ENCODE results near the gene CEP112. TPM values are rescaled to one million over a fixed set of nuclear protein-coding genes. Genes with fewer than 3 reads are reported as not detected.

Gene CEP112
- total and polyA plus RNA-seq, 9 of the 15 experiments (the other 6 are each of a cell fraction or from before 2014, with no cell fraction given): 0.84 TPM; not detected in 8

GRCh38 chr17:65711671-65712276 lies 480.2 kb downstream of the CEP112 start (continued):
- TF ChIP-seq, protein P1, sequence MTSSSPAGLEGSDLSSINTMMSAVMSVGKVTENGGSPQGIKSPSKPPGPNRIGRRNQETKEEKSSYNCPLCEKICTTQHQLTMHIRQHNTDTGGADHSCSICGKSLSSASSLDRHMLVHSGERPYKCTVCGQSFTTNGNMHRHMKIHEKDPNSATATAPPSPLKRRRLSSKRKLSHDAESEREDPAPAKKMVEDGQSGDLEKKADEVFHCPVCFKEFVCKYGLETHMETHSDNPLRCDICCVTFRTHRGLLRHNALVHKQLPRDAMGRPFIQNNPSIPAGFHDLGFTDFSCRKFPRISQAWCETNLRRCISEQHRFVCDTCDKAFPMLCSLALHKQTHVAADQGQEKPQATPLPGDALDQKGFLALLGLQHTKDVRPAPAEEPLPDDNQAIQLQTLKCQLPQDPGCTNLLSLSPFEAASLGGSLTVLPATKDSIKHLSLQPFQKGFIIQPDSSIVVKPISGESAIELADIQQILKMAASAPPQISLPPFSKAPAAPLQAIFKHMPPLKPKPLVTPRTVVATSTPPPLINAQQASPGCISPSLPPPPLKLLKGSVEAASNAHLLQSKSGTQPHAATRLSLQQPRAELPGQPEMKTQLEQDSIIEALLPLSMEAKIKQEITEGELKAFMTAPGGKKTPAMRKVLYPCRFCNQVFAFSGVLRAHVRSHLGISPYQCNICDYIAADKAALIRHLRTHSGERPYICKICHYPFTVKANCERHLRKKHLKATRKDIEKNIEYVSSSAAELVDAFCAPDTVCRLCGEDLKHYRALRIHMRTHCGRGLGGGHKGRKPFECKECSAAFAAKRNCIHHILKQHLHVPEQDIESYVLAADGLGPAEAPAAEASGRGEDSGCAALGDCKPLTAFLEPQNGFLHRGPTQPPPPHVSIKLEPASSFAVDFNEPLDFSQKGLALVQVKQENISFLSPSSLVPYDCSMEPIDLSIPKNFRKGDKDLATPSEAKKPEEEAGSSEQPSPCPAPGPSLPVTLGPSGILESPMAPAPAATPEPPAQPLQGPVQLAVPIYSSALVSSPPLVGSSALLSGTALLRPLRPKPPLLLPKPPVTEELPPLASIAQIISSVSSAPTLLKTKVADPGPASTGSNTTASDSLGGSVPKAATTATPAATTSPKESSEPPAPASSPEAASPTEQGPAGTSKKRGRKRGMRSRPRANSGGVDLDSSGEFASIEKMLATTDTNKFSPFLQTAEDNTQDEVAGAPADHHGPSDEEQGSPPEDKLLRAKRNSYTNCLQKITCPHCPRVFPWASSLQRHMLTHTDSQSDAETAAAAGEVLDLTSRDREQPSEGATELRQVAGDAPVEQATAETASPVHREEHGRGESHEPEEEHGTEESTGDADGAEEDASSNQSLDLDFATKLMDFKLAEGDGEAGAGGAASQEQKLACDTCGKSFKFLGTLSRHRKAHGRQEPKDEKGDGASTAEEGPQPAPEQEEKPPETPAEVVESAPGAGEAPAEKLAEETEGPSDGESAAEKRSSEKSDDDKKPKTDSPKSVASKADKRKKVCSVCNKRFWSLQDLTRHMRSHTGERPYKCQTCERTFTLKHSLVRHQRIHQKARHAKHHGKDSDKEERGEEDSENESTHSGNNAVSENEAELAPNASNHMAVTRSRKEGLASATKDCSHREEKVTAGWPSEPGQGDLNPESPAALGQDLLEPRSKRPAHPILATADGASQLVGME (CRISPR knock-in tag; IDR thresholded peaks at IDR 0.05): no peak
- TF ChIP-seq ETV1 (tag; conservative IDR thresholded peaks at IDR 0.05; ENCODE audit: low read depth) (no peak), ZKSCAN3 (CRISPR knock-in tag; IDR thresholded peaks at IDR 0.05) (no peak), NFE2 (IDR thresholded peaks at IDR 0.05; ENCODE audit: low read depth) (no peak)

DNA sequence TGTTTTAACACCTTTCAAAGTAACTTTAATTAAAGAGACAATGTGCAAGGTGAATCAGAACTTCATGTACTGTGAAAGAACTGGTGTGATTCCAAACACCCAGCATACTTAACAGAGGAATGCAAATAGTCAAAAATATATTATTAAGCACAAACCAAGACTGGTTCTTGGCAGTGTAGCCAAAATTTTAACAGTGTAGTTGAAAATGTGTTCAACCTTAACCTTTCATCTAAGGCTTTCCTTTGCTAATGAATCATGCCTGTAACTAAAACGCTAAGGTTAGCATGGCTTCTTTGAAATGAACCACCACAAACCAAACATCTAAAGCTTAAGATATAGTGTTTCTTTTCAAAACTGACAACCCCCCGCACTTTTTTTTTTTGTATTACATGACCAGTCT lies 484.2 kb downstream of the CEP112 start:
- Histone ChIP-seq H3K27me3 (ENCODE audit: control insufficient read depth in 2 of 2, insufficient read depth in 2 of 2, low read length in 2 of 2) (peaks cover 0 to 5% of the 10 kb centered on the region in 2 experiments; a peak in 2 of 5 replicates), H3K4me1 (replicated peaks in 1 of 2; ENCODE audit: control insufficient read depth in 2 of 2, insufficient read depth in 2 of 2, low read length in 2 of 2) (no peaks in the 10 kb centered on the region), H3K27ac (ENCODE audit: extremely low read depth, low read depth, low read length) (no peak overlapping the region), H3K9me1 (ENCODE audit: control insufficient read depth, insufficient read depth, low read length) (no peaks in the 10 kb centered on the region), H3K9ac (ENCODE audit: insufficient read depth in 1 of 2, low read depth in 2 of 2, low read length in 2 of 2) (no peak overlapping the region), H3K4me3 (no peak overlapping the region), H3K36me3 (ENCODE audit: control insufficient read depth, insufficient read depth, low read length) (no peaks in the 10 kb centered on the region), H3K79me2 (ENCODE audit: control insufficient read depth, insufficient read depth, low read length) (no peaks in the 10 kb centered on the region), H2AFZ (ENCODE audit: low read depth, low read length) (no peak overlapping the region), H3K4me2 (ENCODE audit: insufficient read depth, low read length) (no peak overlapping the region), H3K9me3 (replicated peaks; ENCODE audit: control insufficient read depth, insufficient read depth, low read depth, low read length) (no peaks in the 10 kb centered on the region), H4K20me1 (replicated peaks; ENCODE audit: control insufficient read depth, insufficient read depth, low read length) (no peaks in the 10 kb centered on the region)
- FAIRE-seq (no peak), DNase-seq (ENCODE audit: extremely low read depth in 1 of 4, low spot score in 3 of 4) (no peak), ATAC-seq (no peak)
- BruUV-seq (replicated peaks): no TSS peak
- in situ Hi-C loops (cut with MboI) (no loop called here), intact Hi-C loops (cut with micrococcal nuclease) (no loop called here)
- TF ChIP-seq ZNF586 (CRISPR knock-in tag; conservative IDR thresholded peaks at IDR 0.05) (no peak), DDX20 (tag; IDR thresholded peaks at IDR 0.05; ENCODE audit: low read depth) (no peak)
- ChIA-PET CTCF (ENCODE audit: low intra/inter-chr PET ratio) (no interaction called here), POLR2A (no interaction called here)
- WGBS (ENCODE audit: insufficient coverage, low coverage, missing lambda C conversion rate): 3% methylated on average over 2 of the region's 2 CpGs
